Caco-2 (cell line): ENCODE data around the gene ATXN1. TPM values are rescaled to one million over a fixed set of nuclear protein-coding genes. Genes with fewer than 3 reads are reported as not detected.

Source experiments
- BruUV-seq: library from RNA; stranded (reverse); fragments of 400-500 nt; replicated peaks from 2 replicates; lab custom pipeline; 2021; lab: Mats Ljungman, UMichigan
- CTCF ChIA-PET: fragments of 300-600 bp; sonication (Branson Sonifier 250); formaldehyde crosslinking; loops from one replicate; lab custom pipeline; 2022; ENCODE audit warnings: antibody characterized with exemption; lab: Charles Lee
- POLR2A ChIA-PET: fragments of 300-600 bp; sonication (Branson Sonifier 250); formaldehyde crosslinking; loops from one replicate; lab custom pipeline; 2022; ENCODE audit warnings: antibody characterized with exemption; lab: Charles Lee
- DNase-seq, 2 experiments: peaks; one replicate each; pipeline versions ENCODE4 v3.0.0 to v3.0.0-alpha.2; 2020 to 2022
- H3K27me3 ChIP-seq: replicated peaks from 2 replicates; pipeline ENCODE4 v1.6.0; 2011; ENCODE audit warnings: low read length; ENCODE audit not compliant: control insufficient read depth, insufficient read depth
- H3K36me3 ChIP-seq: 2 replicates; pipeline ENCODE4 v1.5.1; 2011; ENCODE audit warnings: low read length; ENCODE audit not compliant: control insufficient read depth, insufficient read depth
- H3K4me1 ChIP-seq: fragments of 250-450 bp; sonication (Bioruptor Pico); 2 replicates; pipeline ENCODE4 v1.5.1; 2020; ENCODE audit warnings: mild to moderate bottlenecking
- H3K4me3 ChIP-seq: 2 replicates; pipeline ENCODE4 v1.5.1; 2011; ENCODE audit warnings: low read depth, mild to moderate bottlenecking, control low read depth, low read length
- H3K9me3 ChIP-seq: fragments of 250-450 bp; sonication (Bioruptor Pico); 2 replicates; pipeline ENCODE4 v1.5.1; 2020; ENCODE audit warnings: mild to moderate bottlenecking, moderate library complexity
- H3K27ac Mint-ChIP-seq: one replicate; pipeline ENCODE4 v1.8.0; 2022; ENCODE audit warnings: mixed read lengths; ENCODE audit not compliant: unreplicated experiment
- H3K27me3 Mint-ChIP-seq: one replicate; pipeline ENCODE4 v1.8.0; 2022; ENCODE audit warnings: mixed read lengths; ENCODE audit not compliant: insufficient read depth, unreplicated experiment
- H3K36me3 Mint-ChIP-seq: one replicate; pipeline ENCODE4 v1.8.0; 2022; ENCODE audit warnings: mild to moderate bottlenecking, mixed read lengths; ENCODE audit not compliant: insufficient read depth, unreplicated experiment
- H3K4me1 Mint-ChIP-seq: one replicate; pipeline ENCODE4 v1.8.0; 2022; ENCODE audit warnings: low read depth, mixed read lengths; ENCODE audit not compliant: unreplicated experiment
- H3K4me3 Mint-ChIP-seq: one replicate; pipeline ENCODE4 v1.8.0; 2022; ENCODE audit warnings: mild to moderate bottlenecking, moderate library complexity, mixed read lengths; ENCODE audit not compliant: unreplicated experiment
- H3K9me3 Mint-ChIP-seq: one replicate; pipeline ENCODE4 v1.8.0; 2022; ENCODE audit warnings: mixed read lengths; ENCODE audit not compliant: unreplicated experiment
- intact Hi-C: fragments of 100-400 bp; cut with micrococcal nuclease; formaldehyde crosslinking; loops from one replicate; pipeline ENCODE4 v1.10.0; 2022; ENCODE audit not compliant: unreplicated experiment
- total RNA-seq: library from RNA; stranded (reverse); gene quantifications from 2 replicates; pipeline ENCODE4 v1.2.3, GENCODE V29; 2022
- TF ChIP-seq, protein P1 (sequence below), 2 experiments: fragments of 200-600 bp in 1 of 2; IDR thresholded peaks; 1 replicate in 1 of 2; 2 replicates in 1 of 2; pipeline versions ENCODE4 v1.5.1 to v1.8.0; 2011 to 2022; ENCODE audit warnings: antibody characterized with exemption in 1 of 2, control low read depth in 1 of 2, inconsistent platforms in 1 of 2, low read depth in 1 of 2, low read length in 1 of 2, mild to moderate bottlenecking in 1 of 2, moderate library complexity in 1 of 2; ENCODE audit not compliant: insufficient read depth in 1 of 2, severe bottlenecking in 1 of 2, unreplicated experiment in 1 of 2

Gene ATXN1
- total RNA-seq, 1 experiment from 2014 or later, result 14.2 TPM

DNA sequence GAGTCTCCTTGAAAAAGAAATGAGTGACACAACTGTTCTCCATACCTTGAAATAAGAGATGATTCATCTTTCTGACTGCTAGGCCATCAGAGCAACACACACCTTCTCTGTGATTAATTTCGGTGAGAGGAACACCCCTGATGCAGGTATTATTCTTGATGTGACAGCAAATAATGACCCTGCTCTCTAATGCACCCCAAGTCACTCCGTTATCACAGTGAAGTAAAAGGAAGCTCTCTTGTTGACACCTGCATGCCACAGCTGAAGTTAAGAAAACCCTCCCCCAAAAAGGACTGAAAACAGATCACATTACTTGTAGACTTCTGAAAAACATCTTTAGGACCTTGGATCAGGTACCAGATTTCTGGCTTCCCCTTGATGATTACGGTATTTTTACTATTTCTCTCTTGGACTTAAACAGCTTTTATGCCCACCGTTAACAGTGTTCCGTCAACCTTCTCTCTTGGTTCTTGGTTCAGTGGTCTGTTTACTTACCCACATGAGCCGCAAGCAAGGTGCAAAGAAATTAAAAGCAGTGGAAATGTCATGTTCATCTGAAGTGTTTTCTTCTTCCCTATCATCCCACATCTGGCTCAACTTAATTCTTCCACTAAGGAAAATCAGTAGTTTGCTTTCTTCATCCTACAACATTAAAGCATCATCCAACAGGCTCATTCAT is 273.1 kb downstream of the ATXN1 start:
- intact Hi-C loops, result no loop called here
- ChIA-PET CTCF (no interaction called here), POLR2A (no interaction called here)
- H3K9me3 ChIP-seq, result no peaks in the 10 kb centered on the region
- H3K4me3 Mint-ChIP-seq, result no peak overlapping the region
- H3K9me3 Mint-ChIP-seq, result no peaks in the 10 kb centered on the region
- H3K27me3 Mint-ChIP-seq, result no peaks in the 10 kb centered on the region
- H3K4me1 Mint-ChIP-seq, result peaks cover 5% of the 10 kb centered on the region
- H3K36me3 ChIP-seq, result no peaks in the 10 kb centered on the region
- DNase-seq, result no peak
- H3K36me3 Mint-ChIP-seq, result no peaks in the 10 kb centered on the region
- BruUV-seq, result no TSS peak
- no peak overlapping the region for H3K27ac Mint-ChIP-seq
- no peaks in the 10 kb centered on the region for H3K27me3 ChIP-seq
- no peak overlapping the region for H3K4me3 ChIP-seq
- peaks cover 6% of the 10 kb centered on the region; the same call in 1 of the 2 replicates for H3K4me1 ChIP-seq
- TF ChIP-seq, protein P1, sequence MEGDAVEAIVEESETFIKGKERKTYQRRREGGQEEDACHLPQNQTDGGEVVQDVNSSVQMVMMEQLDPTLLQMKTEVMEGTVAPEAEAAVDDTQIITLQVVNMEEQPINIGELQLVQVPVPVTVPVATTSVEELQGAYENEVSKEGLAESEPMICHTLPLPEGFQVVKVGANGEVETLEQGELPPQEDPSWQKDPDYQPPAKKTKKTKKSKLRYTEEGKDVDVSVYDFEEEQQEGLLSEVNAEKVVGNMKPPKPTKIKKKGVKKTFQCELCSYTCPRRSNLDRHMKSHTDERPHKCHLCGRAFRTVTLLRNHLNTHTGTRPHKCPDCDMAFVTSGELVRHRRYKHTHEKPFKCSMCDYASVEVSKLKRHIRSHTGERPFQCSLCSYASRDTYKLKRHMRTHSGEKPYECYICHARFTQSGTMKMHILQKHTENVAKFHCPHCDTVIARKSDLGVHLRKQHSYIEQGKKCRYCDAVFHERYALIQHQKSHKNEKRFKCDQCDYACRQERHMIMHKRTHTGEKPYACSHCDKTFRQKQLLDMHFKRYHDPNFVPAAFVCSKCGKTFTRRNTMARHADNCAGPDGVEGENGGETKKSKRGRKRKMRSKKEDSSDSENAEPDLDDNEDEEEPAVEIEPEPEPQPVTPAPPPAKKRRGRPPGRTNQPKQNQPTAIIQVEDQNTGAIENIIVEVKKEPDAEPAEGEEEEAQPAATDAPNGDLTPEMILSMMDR (IDR thresholded peaks at IDR 0.05; ENCODE audit: insufficient read depth in 1 of 2, low read depth in 1 of 2, low read length in 1 of 2, severe bottlenecking in 1 of 2, unreplicated experiment in 1 of 2), result no peak

- no peaks in the 10 kb centered on the region for H3K36me3 ChIP-seq
- Mint-ChIP-seq H3K36me3 (no peaks in the 10 kb centered on the region), H3K4me1 (no peaks in the 10 kb centered on the region), H3K27me3 (no peaks in the 10 kb centered on the region), H3K27ac (no peak overlapping the region), H3K9me3 (no peaks in the 10 kb centered on the region), H3K4me3 (no peak overlapping the region)
- H3K27me3 ChIP-seq, result no peaks in the 10 kb centered on the region
- BruUV-seq, result no TSS peak
- TF ChIP-seq, protein P1 (IDR thresholded peaks at IDR 0.05; ENCODE audit: insufficient read depth in 1 of 2, low read depth in 1 of 2, low read length in 1 of 2, severe bottlenecking in 1 of 2, unreplicated experiment in 1 of 2), result no peak
- no peak for DNase-seq
- H3K4me3 ChIP-seq, result no peak overlapping the region
- intact Hi-C loops, result no loop called here
- H3K9me3 ChIP-seq, result no peaks in the 10 kb centered on the region; the same call in 1 of the 2 replicates
- H3K4me1 ChIP-seq, result peaks cover 2% of the 10 kb centered on the region; the same call in 1 of the 2 replicates
- ChIA-PET POLR2A (no interaction called here), CTCF (no interaction called here)
These were observed 274.6 kb downstream of the ATXN1 start for GRCh38 chr6:16486661-16487060.

GRCh38 chr6:16483315-16483875 is 277.9 kb downstream of the ATXN1 start:
- DNase-seq, result no peak
- no peaks in the 10 kb centered on the region for H3K4me1 ChIP-seq
- H3K36me3 ChIP-seq, result no peaks in the 10 kb centered on the region
- H3K27ac Mint-ChIP-seq, result no peak overlapping the region
- intact Hi-C loops, result no loop called here
- no peaks in the 10 kb centered on the region for H3K27me3 Mint-ChIP-seq
- H3K9me3 Mint-ChIP-seq, result no peaks in the 10 kb centered on the region
- ChIA-PET CTCF (no interaction called here), POLR2A (no interaction called here)
- H3K4me3 Mint-ChIP-seq, result no peak overlapping the region
- H3K4me1 Mint-ChIP-seq, result no peaks in the 10 kb centered on the region
- TF ChIP-seq, protein P1 (IDR thresholded peaks at IDR 0.05; ENCODE audit: insufficient read depth in 1 of 2, low read depth in 1 of 2, low read length in 1 of 2, severe bottlenecking in 1 of 2, unreplicated experiment in 1 of 2), result no peak
- no peaks in the 10 kb centered on the region; the same call in 1 of the 2 replicates for H3K9me3 ChIP-seq
- no peaks in the 10 kb centered on the region for H3K36me3 Mint-ChIP-seq
- no peak overlapping the region for H3K4me3 ChIP-seq
- no peaks in the 10 kb centered on the region for H3K27me3 ChIP-seq
- BruUV-seq, result no TSS peak
